Liver (tissue), 9 donors: Measurements from ENCODE around the gene AGFG1. TPM values are rescaled to one million over a fixed set of nuclear protein-coding genes. Genes with fewer than 3 reads are reported as not detected.

ENCODE experiments used
- DNase-seq: peaks from one replicate; pipeline ENCODE4 v3.0.0-alpha.2; 2017; ENCODE audit warnings: low spot score
- H3K27ac ChIP-seq, 2 donors: one replicate each; pipeline ENCODE4 v1.7.0; 2013; ENCODE audit warnings: inconsistent platforms in 2 of 2, low read length in 2 of 2, control low read depth in 1 of 2, low read depth in 1 of 2, mild to moderate bottlenecking in 1 of 2
- H3K27me3 ChIP-seq, 4 donors: one replicate each; pipeline versions ENCODE4 v1.6.1 to v1.7.0; 2013; ENCODE audit warnings: low read length in 3 of 4, inconsistent platforms in 1 of 4, mild to moderate bottlenecking in 1 of 4, moderate library complexity in 1 of 4; ENCODE audit not compliant: control insufficient read depth in 4 of 4, insufficient read depth in 4 of 4
- H3K36me3 ChIP-seq, 4 donors: one replicate each; pipeline versions ENCODE4 v1.6.1 to v1.7.0; 2013; ENCODE audit warnings: low read length in 3 of 4, mild to moderate bottlenecking in 3 of 4, low read depth in 1 of 4, moderate library complexity in 1 of 4; ENCODE audit not compliant: control insufficient read depth in 4 of 4, insufficient read depth in 3 of 4
- H3K4me1 ChIP-seq, 4 donors: one replicate each; pipeline versions ENCODE4 v1.6.1 to v1.7.0; 2013; ENCODE audit warnings: low read length in 3 of 4, mild to moderate bottlenecking in 3 of 4, moderate library complexity in 1 of 4; ENCODE audit not compliant: control insufficient read depth in 4 of 4, insufficient read depth in 4 of 4
- H3K4me3 ChIP-seq, 3 donors: one replicate each; pipeline versions ENCODE4 v1.6.1 to v1.7.0; 2013; ENCODE audit warnings: low read length in 3 of 3, control low read depth in 1 of 3, low read depth in 1 of 3, mild to moderate bottlenecking in 1 of 3
- H3K9ac ChIP-seq, 2 donors: one replicate each; pipeline ENCODE4 v1.7.0; 2013; ENCODE audit warnings: low read length in 2 of 2, mild to moderate bottlenecking in 2 of 2, moderate library complexity in 2 of 2, control low read depth in 1 of 2, low read depth in 1 of 2
- H3K9me3 ChIP-seq, 4 donors: one replicate each; pipeline versions ENCODE4 v1.6.1 to v1.7.0; 2013; ENCODE audit warnings: low read length in 3 of 4; ENCODE audit not compliant: control insufficient read depth in 4 of 4
- ATF3 ChIP-seq: IDR thresholded peaks from 2 replicates; pipeline ENCODE4 v1.6.1; 2016; ENCODE audit warnings: antibody characterized with exemption
- FOXA1 ChIP-seq: IDR thresholded peaks from 2 replicates; pipeline ENCODE4 v1.6.1; 2016; ENCODE audit warnings: antibody characterized with exemption
- FOXA2 ChIP-seq: IDR thresholded peaks from 2 replicates; pipeline ENCODE4 v1.6.1; 2016; ENCODE audit warnings: antibody characterized with exemption
- GABPA ChIP-seq, 2 donors: IDR thresholded peaks in 1 of 2; conservative IDR thresholded peaks in 1 of 2; 2 replicates each; pipeline ENCODE4 v1.6.1; 2016; ENCODE audit warnings: antibody characterized with exemption in 2 of 2, mild to moderate bottlenecking in 1 of 2, moderate library complexity in 1 of 2
- HNF4G ChIP-seq: IDR thresholded peaks from 2 replicates; pipeline ENCODE4 v1.6.1; 2016; ENCODE audit warnings: antibody characterized with exemption
- JUND ChIP-seq, 2 donors: IDR thresholded peaks; 2 replicates each; pipeline ENCODE4 v1.6.1; 2016; ENCODE audit warnings: antibody characterized with exemption in 2 of 2
- NR2F2 ChIP-seq: IDR thresholded peaks from 2 replicates; pipeline ENCODE4 v1.6.1; 2016; ENCODE audit warnings: antibody characterized with exemption
- RAD21 ChIP-seq, 2 donors: IDR thresholded peaks; 2 replicates each; pipeline ENCODE4 v1.6.1; 2016; ENCODE audit warnings: antibody characterized with exemption in 2 of 2, mild to moderate bottlenecking in 2 of 2
- REST ChIP-seq: IDR thresholded peaks from 2 replicates; pipeline ENCODE4 v1.6.1; 2016; ENCODE audit warnings: antibody characterized with exemption, mild to moderate bottlenecking
- TAF1 ChIP-seq: conservative IDR thresholded peaks from 2 replicates; pipeline ENCODE4 v1.6.1; 2016; ENCODE audit warnings: antibody characterized with exemption, mild to moderate bottlenecking
- YY1 ChIP-seq: IDR thresholded peaks from 2 replicates; pipeline ENCODE4 v1.6.1; 2016; ENCODE audit warnings: antibody characterized with exemption, mild to moderate bottlenecking
- ZBTB33 ChIP-seq: IDR thresholded peaks from 2 replicates; pipeline ENCODE4 v1.6.1; 2016; ENCODE audit warnings: antibody characterized with exemption
- WGBS: extraction: QIAGEN DNeasy Blood & Tissue Kit; methylation state at CpG from one replicate; pipeline ENCODE4 v1.1.7; 2013; 5-methylcytosine and 5-hydroxymethylcytosine counted together
- polyA plus RNA-seq, 2 donors: library from polyadenylated mRNA; stranded (reverse) in 1 of 2; unstranded in 1 of 2; fragments of 200-250 nt in 1 of 2; fragments of >200 nt in 1 of 2; fragmentation: Nextera tagmentation in 1 of 2; extraction: Ambion mirVana in 1 of 2; gene quantifications; one replicate each; pipeline versions ENCODE4 v1.2.1 to v1.2.3, GENCODE V29; 2013 to 2015
- total RNA-seq, 2 donors: library from RNA; depleted of rRNA; stranded (reverse); fragments of >200 nt; gene quantifications; one replicate each; pipeline ENCODE4 v1.2.3, GENCODE V29; 2014
- TF ChIP-seq, protein P1 (sequence below): fragments of 150-350 bp; IDR thresholded peaks from 2 replicates; pipeline ENCODE4 v1.5.1; 2017; ENCODE audit warnings: improper control_type of control experiment, low read depth, low read length; ENCODE audit not compliant: missing input control
- donor health status: healthy.
- donor health status: healthy.
- donor health status: healthy.
- donor health status: healthy.
- donor health status: healthy.

The AGFG1 gene
- total and polyA plus RNA-seq, 4 donors = 8.5 to 49.7 (median 23.7) TPM

DNA sequence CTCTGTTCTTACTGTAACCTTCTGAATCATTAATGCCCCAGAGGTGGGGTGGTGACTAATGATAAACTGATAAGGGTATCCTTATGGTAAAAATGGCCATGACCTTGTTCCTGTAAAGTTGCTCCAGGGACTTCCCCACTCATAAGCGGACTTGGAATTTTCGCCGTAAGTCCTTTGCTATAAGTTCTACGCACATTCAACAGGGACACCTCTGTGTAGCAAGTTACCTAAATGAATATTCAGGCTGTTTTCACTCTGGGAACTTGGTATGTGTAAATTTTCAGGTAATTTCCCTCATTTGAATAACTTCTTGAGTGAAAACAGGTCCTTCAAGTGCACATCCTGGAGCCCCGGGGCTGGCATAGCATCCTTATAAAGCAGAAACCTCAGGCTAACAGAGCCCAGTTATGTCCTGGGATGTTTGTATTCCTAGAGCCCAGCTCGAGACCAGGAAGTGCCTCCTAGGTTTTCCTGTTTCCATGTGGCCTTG is 9.4 kb upstream of the AGFG1 start:
- no peak for DNase-seq

More for the DNA sequence above, 9.4 kb upstream of the AGFG1 start:
- Histone ChIP-seq H3K36me3 (no peaks in the 10 kb centered on the region), H3K4me1 (peaks cover 4 to 9% (median 7%) of the 10 kb centered on the region in 4 donors), H3K9ac (no peak overlapping the region), H3K27ac (no peak overlapping the region), H3K4me3 (no peak overlapping the region), H3K9me3 (no peaks in the 10 kb centered on the region), H3K27me3 (no peaks in the 10 kb centered on the region)
- TF ChIP-seq ZBTB33 (no peak), NR2F2 (no peak), REST (no peak), ATF3 (no peak), HNF4G (no peak), GABPA (IDR thresholded peaks at IDR 0.05 in 1 of 2, conservative IDR thresholded peaks at IDR 0.05 in 1 of 2) (no peak), JUND (IDR thresholded peaks at IDR 0.05) (no peak), FOXA1 (no peak), FOXA2 (no peak), TAF1 (no peak), RAD21 (IDR thresholded peaks at IDR 0.05) (no peak), YY1 (no peak)
- TF ChIP-seq, protein P1, sequence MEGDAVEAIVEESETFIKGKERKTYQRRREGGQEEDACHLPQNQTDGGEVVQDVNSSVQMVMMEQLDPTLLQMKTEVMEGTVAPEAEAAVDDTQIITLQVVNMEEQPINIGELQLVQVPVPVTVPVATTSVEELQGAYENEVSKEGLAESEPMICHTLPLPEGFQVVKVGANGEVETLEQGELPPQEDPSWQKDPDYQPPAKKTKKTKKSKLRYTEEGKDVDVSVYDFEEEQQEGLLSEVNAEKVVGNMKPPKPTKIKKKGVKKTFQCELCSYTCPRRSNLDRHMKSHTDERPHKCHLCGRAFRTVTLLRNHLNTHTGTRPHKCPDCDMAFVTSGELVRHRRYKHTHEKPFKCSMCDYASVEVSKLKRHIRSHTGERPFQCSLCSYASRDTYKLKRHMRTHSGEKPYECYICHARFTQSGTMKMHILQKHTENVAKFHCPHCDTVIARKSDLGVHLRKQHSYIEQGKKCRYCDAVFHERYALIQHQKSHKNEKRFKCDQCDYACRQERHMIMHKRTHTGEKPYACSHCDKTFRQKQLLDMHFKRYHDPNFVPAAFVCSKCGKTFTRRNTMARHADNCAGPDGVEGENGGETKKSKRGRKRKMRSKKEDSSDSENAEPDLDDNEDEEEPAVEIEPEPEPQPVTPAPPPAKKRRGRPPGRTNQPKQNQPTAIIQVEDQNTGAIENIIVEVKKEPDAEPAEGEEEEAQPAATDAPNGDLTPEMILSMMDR = no peak
- WGBS = 89% methylated on average over 6 of the region's 6 CpGs
